GM18519 (cell line): ENCODE results near the gene KIF26B.

Source experiments
- ATAC-seq: cut with Tn5 transposase; IDR thresholded peaks from one replicate; pipeline ENCODE4 v1.9.1; 2021; ENCODE audit warnings: mild to moderate bottlenecking, moderate library complexity; ENCODE audit not compliant: unreplicated experiment, low FRiP score

KIF26B gene

DNA sequence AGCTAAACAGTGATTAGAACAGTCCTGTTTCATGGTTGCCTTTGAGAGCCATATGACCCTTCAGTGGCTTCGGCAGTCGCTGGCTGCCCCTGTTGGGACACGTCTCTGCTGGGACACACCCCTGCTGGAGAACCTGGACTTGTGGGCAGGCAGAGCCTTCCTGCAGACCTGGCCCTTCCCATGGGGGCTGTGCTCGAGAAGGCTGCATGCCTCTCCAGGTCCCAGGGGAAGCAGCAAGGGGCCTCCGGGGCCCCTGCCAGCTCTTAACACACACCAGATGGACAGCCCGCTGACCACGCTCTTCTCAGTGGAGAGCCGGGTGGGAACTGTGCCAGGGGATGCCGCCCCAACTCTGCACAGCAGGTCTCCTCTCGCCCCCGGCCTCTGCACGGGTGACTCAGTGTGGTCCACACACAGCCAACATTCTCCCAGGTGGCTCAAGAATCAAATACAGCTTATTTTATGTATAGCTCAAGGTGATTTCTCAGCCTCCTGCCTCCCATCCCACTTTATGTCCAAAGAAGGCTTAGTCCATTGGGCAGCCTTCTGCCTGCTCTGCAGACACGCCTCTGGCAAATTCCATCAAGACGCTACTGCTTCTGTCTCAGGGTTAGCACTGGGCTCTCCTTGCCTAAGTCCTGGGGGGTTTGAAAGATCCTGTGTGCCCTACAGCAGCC is 450.8 kb downstream of the KIF26B start:
- no peak for ATAC-seq

DNA sequence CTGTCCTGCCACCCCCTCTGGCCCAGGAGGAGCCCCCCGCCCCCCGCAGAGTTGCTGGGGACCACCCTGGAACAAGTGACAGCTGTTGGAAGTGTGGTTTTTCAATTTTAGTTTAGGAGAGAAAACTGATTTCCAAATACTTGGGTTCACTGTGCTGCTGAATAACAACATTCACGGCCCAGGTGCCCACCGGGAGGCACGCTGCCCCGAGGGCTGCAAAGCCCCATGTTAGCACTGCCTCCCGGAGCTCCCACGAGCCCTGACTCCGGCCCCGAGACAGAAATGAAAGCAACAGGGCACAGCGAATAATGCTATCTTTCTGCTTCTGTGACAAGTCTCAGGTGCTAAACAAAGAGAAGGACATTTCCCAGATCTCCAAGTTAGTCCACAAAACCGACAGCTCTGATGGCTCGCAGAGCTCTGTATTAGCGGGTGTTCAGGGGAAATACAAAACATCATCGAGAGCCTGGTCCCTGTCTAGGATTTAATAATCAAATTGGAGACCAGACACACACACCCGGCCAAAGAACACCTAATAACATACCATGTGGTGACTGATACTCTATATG is 451.5 kb downstream of the KIF26B start:
- no peak for ATAC-seq

DNA sequence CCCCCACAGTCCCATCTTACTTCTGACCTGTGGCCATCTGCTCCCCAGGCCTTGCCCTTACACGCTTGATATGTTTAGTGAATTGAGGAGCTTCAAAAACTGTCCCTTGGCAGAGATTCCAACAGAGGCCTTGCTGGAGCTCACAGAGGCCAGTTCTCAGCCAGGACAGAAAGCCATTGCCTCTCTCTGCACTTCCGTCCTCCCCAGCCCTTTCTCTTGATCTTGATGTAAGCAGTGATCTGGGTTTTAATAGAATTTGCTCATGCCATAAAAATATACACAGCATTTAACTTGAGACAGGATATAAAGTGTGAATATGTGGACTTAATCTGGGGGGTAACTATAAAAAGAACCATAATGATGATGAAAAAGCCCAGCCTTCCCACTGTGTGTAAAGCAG is 453.5 kb downstream of the KIF26B start:
- ATAC-seq: no peak

DNA sequence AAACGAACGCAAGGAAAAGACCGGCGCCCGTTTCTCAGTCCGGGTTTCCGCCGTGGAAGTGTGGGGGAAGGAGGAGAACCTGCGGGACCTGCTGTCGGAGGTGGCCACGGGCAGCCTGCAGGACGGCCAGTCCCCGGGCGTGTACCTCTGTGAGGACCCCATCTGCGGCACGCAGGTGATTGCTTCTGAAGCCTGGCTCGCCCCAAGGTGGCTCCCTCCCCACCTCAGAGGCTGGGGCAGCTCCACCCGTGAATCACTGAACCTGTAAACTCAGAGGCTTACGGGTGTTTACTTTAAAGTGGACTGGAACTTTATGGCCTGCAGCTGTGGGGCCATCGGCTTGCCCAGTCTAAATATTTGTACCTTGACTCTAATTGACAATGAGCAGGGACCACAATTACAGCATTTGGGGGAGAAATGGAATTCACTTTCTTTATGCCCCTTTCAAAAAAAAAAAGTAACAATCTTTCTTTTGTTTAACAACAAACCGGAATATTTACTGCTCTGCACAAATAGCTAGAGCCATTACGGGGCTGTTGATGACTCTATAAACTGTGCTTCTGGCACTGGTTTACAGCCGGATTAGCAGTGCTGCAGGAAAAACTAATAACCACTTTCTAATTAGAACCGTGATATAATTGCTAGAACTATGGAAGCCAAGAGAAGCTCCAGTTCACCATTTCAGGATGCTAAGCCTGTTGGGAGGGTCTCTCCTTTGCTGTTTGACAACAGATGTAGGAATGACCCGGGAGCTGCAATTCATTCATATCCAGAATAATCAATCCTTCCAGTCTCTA is 454.8 kb downstream of the KIF26B start:
- ATAC-seq: no peak

DNA sequence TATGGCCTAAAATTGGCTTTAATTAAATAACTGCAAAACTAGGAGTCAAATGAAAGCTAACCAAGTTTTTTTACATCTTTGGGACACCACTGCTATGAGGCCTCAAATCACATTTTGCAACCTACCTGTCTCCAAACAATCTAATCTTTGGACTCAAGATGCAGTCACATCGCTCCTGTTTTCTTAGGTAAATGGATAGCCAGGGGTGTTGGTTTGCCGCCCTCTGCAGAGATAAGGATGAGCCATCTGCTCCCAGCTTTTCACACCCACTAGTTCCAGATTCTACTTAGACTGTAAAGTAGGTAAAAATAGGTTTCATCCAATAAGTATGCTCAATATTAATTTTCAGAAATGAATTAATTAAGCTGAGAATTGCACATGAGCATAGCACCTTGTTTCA is 456.5 kb downstream of the KIF26B start:
- no peak for ATAC-seq

DNA sequence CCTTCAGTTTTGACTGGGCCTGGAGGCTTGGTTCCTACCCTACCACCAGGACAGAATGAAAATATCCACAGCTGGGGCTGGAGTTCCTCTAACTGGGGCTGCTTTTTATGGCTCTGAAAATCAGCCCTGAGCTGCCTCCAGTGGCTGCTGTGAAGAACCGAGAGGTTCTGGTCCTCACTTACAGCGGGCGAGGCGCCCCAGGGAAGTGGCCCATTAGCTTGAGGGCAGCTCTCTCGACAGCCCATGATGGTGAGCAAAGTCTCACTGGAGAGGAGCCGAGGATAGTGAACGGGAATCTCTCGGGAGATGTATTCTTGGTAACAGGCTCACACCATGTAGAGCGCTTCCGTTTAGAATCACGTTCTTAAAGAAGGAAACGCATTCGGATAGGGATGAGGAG is 459.7 kb downstream of the KIF26B start:
- no peak for ATAC-seq

DNA sequence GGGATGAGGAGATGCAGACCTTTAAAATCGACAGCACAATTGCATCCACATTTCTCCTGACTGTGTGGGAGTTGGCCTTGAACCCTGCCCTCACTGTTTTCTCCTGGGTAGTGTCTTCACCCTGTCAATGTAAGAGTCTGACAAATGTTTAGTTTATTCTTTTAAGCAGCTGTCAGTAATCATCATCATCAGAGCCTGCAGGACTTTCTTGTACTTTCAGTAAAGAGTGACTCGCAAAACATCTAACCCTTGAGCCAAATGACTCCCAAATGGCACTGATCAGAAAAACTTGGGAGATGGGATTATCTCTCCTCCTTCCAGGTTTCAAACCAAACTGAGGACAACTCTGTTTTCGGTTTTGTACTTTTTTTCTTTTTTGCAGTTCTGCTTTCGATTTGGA is 460.2 kb downstream of the KIF26B start:
- ATAC-seq: no peak

DNA sequence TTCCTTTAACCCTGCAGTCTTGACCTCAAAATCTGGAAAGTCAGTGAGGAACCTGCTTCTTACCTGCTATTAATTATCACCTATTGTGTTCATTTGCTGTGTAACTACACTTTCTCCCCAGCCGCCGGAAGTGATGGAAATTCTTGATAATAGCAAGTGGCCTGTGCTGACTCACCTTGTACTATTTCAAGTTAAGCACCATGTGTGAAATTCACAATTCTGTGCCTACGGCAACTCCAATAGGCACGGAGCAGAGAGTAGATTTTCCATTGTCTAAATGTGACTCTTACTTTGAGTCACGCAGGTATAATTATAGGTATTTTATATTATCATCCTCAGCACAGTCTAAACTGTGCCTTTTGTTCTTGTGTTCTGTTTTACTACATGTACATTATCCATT is 466.8 kb downstream of the KIF26B start:
- ATAC-seq: no peak

DNA sequence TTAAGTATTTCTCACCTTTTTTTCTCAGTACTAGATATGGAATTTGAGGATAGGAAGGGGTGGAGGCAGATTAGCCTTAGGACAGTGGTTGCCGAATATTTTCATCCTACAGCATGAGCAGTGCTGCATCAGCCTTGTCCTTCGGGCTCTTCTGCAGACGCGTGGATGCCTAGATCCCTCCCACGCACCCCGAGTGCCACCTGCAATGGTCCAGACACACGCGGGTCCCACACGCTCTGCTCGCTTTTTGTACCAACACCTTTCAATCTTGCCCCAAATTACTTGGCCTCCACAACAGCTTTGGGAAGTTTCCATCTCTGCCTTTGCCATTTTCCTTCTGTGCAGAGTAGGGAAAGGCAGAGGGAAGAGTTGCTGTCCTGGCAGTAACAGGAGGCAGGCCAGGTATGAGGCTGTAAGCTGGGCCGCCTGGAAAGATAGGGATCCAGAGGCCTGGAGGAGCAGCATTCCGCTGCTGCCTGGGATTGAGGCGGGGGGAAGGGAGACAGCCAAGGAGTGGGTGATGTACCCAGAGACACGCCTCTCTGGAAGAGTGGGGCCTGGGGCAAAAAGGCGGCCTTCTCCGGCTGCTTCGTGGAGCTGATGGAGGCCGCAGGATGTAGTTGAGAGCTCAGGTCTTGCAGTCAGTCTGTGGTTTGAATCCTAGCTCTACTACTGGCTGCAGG is 467.7 kb downstream of the KIF26B start:
- no peak for ATAC-seq

DNA sequence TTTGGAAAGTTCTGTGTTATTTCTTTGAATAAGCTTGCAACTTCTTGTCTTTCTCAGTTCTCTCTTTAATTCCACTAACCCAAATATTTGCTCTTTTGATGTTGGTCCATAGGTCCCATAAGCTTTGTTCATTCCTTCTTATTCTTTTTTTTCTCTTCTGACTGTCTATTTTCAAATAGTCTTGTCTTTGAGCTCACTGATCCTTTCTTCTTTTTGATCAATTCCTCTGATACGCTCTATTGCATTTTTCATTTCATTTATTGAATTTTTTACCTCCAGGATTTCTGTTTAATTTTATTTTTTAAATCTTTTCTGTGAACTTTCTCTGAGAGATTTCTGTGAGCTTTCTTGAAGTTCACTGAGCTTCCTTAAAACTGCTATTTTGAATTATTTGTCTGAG is 486.6 kb downstream of the KIF26B start:
- no peak for ATAC-seq

DNA sequence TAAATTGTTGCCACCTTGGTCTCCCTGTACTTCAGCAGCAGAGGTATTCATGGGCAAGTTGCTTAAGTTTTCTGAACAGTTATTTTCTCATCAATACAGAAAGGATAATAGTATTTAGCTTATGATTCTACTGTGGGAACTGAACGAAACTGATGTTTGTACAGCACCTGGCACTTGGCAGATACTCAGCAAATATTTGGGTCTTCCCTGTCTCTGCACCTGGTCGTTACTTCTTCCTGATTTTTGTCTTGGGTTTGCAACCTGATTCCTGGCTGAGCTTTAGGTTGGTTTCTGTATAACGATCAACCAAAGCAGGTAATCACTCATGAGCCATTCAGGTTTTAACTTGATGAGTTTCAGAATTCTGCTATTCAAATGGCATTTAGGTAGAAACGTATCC is 490.6 kb downstream of the KIF26B start:
- peak; percentile 18 for ATAC-seq

DNA sequence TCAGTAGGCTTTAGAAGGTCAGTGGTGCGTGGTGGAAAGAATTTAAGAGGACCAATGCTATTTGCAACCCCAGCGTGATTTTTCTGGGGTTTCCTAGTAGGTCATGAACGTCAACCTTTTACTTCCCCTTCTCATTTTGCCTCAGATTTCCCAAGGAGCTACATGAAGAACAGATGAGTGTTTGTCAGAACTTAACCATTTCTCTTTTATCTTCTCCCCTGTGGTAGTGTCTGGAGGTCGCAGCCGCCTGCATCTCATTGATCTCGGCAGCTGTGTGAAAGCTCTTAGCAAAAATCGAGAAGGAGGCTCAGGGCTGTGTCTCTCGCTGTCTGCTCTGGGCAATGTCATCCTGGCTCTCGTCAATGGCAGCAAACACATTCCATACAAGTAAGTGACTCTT is 491.1 kb downstream of the KIF26B start:
- peak; percentile 56 for ATAC-seq

DNA sequence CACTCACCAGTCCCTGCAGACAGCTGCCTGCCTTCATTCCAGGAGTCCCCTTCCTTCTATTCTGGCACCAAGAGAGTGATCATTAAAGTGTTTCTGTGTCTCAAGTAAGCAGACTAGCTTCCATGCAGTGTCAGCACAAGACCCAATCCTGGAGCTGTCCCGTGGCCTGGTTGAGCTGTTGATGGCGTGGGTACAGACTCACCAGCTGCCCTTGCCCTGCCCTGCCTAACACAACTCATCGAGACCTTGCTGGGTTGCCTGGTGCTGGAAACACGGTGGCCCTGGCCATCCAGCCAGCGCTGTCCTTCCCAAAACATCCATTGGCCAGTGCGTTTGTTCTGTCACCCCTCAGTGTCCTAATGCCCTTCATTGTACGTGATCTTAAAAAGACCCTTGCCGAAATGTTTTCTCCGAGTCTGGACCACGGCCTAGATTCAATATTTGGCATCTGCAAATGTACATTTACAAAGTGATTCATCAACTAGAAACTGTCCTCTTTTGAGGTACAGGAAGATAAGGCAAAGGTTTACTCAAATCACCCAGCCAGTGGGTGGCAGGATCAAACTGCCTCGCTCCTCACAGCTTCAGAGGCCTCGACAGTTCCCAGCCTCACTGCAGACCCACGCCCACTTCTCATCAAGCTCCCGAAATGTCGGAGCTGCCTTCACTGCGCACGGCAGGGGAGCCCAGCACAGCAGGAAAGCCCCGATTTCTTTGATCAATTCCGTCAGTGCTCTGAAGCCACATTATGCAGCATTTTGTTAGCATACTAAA is 494.2 kb downstream of the KIF26B start:
- ATAC-seq: no peak

DNA sequence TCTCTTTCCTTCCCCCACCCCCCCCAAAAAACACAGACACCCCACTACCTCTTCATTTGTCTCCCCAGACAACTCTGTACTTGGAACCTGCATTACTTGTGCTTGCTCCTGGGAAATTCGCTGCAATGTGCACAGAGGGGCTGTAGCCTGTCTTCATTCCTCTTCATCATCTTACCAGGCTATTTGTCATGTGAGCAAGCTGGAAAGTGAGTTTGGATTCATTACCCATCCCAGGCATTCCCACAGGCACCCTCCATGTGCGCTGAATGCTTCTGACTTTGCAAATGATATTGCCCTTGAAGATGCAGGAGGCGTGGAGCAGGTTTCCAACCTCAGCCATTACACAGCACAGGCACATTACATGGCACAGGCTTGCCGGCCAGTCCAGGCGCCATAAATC is 494.9 kb downstream of the KIF26B start:
- ATAC-seq: no peak

DNA sequence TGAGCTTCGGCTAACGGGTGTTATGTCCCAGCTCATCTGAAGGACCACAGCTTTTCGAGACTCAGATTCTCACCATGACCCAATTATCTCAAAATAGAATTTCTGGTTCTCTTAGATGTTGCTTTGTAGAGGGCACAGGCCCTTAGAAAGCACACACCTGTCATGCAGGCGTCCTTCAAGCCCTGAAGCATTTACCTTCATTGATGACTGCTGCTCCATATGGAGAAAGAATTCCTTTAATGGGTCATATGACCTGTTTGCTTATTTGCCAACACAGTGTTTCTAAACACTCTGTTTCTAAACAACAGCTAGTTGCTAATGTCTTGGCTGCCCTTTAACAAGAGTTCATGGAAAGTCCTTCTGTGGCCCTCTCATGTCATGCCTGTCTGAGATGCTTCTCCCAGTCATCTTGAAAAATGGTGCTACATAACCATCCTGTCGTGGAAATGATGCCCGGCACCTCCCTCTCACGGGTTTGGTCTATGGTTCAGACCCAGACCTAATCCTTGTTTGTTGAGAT is 495.7 kb downstream of the KIF26B start:
- no peak for ATAC-seq

DNA sequence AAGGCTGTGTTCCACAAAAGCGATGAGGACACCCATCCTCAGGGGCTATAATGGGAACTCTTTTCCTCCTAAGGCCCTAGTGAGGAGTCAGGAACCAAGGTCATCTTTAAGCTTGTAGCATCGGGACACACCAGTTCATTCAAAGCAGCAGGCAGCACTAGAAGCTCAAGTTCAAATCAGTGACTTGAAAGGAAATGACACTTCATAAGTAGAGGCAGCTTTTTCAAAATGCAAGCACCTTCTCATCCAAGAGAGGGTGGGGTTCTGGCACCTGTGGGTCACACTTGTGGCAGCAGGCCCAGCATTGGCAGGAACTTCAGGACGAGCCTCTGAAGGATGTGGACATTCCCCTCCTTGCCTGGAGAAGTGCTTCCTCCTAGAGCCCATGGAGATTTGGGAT is 496.3 kb downstream of the KIF26B start:
- no peak for ATAC-seq

DNA sequence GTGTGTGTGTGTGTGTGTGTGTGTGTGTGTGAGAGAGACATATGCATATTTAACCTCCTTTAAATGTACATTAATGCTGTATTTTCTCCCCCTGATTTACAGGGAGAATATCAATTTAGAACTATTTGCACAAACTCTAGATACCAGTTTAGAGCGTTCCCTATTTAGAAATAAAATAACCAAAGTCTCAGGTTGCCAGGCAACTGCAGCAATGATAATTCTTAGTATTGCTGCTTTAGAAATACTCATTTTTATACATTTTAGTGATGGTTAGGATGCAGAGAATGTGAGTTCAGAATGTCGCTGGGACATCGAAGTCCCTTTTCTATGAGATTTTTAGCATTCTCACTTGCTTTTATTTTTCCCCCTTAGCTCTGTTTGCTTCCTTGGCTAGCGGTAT is 497.3 kb downstream of the KIF26B start:
- ATAC-seq: no peak

DNA sequence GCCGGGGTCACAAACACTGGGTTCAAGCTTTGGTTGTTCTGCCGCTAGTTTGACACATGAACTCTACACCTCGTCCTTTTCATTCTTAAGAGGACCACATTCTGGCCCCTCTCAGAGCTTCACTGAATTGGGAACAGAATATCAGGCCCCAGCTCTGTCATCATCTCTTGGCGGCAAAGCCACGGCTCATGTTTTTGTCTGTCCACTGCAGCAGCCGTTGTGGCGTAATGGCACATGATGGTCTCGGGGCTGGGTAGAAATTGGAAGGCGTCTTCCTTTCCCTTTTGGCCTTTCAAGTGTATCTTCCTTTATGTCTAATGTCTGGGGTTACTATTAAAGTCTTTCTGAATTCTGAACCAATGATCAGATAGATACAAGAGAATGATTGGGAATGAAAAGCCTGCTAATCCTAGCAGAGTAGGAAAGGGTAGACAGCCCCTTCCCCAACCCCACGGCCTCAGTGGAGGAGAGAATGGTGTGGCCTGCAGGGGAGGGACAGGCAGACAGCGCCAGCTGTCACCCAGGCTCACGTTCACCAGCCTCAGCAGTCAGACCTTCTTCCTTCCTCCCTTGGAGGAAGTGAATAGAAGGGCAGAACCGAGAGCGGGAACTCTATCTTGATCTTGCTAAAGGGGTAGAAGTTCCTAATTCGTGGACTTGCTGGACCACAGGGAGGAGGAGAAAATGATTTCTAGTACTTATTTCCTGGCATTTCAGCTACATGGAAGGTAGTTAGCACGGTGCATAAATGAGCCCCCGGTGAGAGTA is 498.1 kb downstream of the KIF26B start:
- no peak for ATAC-seq

DNA sequence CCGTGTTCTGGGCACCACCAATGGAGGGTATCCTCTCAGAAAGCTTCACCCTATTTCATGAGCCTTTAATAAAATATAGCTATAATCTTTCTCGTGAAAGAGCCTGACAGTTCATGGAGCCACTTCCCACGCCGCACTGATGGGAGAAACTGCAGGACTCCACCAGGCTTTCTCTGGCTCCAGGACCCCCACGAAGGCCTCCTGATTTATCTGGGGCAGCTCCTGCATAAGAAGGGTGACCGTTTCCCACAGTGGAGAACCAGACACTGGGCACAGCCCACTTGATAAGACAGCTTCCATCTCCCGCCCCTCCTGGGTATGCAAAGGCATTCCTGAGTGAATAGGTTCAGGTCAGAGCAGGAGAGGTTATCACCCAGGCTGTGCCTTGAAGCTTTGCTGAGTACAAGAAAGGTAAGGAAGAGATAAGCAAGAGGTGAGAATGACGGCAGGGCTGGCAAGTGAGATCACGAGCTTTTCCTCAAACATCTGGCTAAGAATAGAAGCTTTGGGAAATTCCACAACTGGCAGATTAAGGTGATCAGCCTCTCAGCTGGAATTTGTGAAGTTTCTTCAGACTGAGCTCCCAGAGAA is 499.8 kb downstream of the KIF26B start:
- no peak for ATAC-seq
